Nephron (organoid): ENCODE measurements around the gene SLC4A5.

Experiments
- H3K27ac Mint-ChIP-seq, 3 experiments: 2 replicates each; pipeline ENCODE4 v1.8.0; 2020; ENCODE audit warnings: mixed read lengths in 3 of 3, mild to moderate bottlenecking in 2 of 3, moderate library complexity in 1 of 3
- H3K27me3 Mint-ChIP-seq: 2 replicates; pipeline ENCODE4 v1.8.0; 2021; ENCODE audit warnings: low read depth, mild to moderate bottlenecking, moderate library complexity, mixed read lengths
- H3K36me3 Mint-ChIP-seq: 2 replicates; pipeline ENCODE4 v1.8.0; 2020; ENCODE audit warnings: low read depth, mixed read lengths
- H3K4me1 Mint-ChIP-seq: 2 replicates; pipeline ENCODE4 v1.8.0; 2020; ENCODE audit warnings: mixed read lengths
- H3K4me3 Mint-ChIP-seq, 3 experiments: 2 replicates each; pipeline ENCODE4 v1.8.0; 2020; ENCODE audit warnings: mild to moderate bottlenecking in 3 of 3, mixed read lengths in 3 of 3, moderate library complexity in 2 of 3
- H3K9me3 Mint-ChIP-seq: 2 replicates; pipeline ENCODE4 v1.8.0; 2020; ENCODE audit warnings: mixed read lengths
- CTCF ChIP-seq, 3 experiments: fragments of 200-600 bp; sonication (generic); IDR thresholded peaks; one replicate each; pipeline ENCODE4 v1.5.0; 2021; ENCODE audit warnings: antibody characterized with exemption in 3 of 3; ENCODE audit not compliant: unreplicated experiment in 3 of 3

Gene SLC4A5

GRCh38 chr2:74168739-74169138, 174.5 kb downstream of the SLC4A5 start:
- no peak overlapping the region for H3K4me3 Mint-ChIP-seq
- H3K27me3 Mint-ChIP-seq, result no peaks in the 10 kb centered on the region
- peaks cover 5% of the 10 kb centered on the region for H3K9me3 Mint-ChIP-seq
- no peak overlapping the region for H3K27ac Mint-ChIP-seq
- no peaks in the 10 kb centered on the region for H3K4me1 Mint-ChIP-seq
- TF ChIP-seq CTCF (IDR thresholded peaks at IDR 0.05; ENCODE audit: unreplicated experiment in 3 of 3), result no peak
- peaks cover 73% of the 10 kb centered on the region for H3K36me3 Mint-ChIP-seq
